Dermis microvascular lymphatic vessel endothelial cell (primary cell): ENCODE data around the gene CPSF2. TPM values are rescaled to one million over a fixed set of nuclear protein-coding genes. Genes with fewer than 3 reads are reported as not detected.

Experiments
- DNase-seq, 2 donors: peaks; one replicate each; pipeline versions ENCODE4 v3.0.0 to v3.0.0-alpha.2; 2010; ENCODE audit warnings: low read depth in 2 of 2
- total RNA-seq: library from RNA; depleted of rRNA; stranded (reverse); fragments of >200 nt; gene quantifications from 2 replicates; pipeline ENCODE4 v1.2.1, GENCODE V29; 2014

The CPSF2 gene
- total RNA-seq: 18.9 and 26.7 TPM in 2 replicates

DNA sequence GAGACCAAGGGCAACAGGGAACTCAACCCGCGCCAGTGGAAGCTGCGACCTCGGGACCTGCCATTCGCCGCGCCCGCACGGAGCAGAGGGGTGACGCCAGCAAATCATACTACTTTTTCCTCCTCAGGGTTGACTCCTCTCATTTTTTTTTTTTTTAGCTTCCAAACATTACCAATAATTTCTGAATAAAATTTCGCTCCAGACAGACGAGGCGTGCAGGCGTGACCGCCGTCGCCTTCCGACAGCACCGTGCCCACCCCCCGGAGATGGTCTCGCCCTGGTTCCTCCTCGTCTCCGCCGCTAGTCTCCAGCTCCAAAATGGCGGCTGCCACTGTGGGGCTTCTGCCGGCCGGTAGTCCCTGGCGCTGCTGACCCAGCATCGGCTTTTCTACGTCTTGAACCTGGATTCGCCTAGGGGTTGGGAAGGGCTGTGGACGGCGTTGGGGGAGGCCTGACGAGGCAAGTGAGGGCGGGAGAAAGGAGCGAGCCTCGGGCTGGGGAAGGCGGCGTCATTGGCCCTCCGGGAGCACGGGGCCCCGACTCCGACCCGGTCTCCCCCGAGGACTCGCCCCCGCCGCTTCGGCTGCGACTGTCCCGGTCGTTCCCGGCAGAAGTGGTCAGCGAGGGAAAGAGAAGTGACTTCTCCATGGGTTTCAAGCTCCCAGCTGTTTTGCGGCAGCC is at the start of gene CPSF2, which contains the start of gene NDUFB1:
CPSF2 (plus strand) TSS at position 300 of the 681 bp plus-strand sequence. CDS start 9,016 bp downstream, outside the sequence.
NDUFB1 (minus strand) TSS at position 37 of the 681 bp plus-strand sequence. CDS start 4,069 bp downstream, outside the sequence.
- peak; percentile 52 to 85 for DNase-seq

DNA sequence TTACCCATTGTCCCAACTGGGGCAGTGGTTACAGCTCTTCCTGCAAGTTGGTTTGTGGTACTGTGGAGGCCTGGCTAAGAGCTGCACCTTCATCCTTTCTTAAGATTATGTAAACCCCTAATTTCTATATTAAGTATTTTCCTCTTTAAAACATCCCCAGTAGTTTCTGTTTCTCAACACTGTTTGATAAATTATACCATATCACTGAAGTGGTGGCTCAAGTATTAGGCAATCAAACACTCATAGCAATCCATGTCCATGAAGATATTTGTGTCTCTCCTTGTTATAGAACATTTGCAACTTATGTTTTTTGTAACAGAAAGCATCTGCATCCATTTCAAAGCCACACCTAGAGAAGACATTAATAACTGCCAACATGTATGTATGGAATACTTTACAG is 47.2 kb upstream of the CPSF2 start:
- no peak for DNase-seq

DNA sequence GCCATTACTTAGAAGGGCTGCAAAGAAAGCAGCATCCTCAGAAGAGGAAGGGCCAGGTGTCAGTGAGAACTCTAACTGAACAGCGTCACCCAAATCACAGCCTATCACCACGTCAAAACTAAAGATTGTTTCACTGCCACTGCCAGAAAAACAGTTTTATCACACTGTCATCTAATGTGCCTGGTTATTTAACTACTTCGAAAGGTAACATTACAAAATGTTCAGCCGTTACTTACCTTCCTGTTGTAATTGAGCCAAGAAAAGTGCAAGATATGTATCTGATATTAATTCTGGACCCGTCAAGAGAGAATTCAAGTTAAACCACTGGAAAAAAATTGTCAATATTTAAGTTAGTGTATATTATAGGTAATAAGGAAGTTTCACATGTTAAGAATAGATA is 33.3 kb upstream of the CPSF2 start:
- no peak for DNase-seq

- peak in 1 of 2 donors; percentile 6 for DNase-seq
Measured at GRCh38 chr14:92093320-92093719, 28.4 kb upstream of the CPSF2 start.

- no peak for DNase-seq
Measured at GRCh38 chr14:92099802-92100201, 22.0 kb upstream of the CPSF2 start.

DNA sequence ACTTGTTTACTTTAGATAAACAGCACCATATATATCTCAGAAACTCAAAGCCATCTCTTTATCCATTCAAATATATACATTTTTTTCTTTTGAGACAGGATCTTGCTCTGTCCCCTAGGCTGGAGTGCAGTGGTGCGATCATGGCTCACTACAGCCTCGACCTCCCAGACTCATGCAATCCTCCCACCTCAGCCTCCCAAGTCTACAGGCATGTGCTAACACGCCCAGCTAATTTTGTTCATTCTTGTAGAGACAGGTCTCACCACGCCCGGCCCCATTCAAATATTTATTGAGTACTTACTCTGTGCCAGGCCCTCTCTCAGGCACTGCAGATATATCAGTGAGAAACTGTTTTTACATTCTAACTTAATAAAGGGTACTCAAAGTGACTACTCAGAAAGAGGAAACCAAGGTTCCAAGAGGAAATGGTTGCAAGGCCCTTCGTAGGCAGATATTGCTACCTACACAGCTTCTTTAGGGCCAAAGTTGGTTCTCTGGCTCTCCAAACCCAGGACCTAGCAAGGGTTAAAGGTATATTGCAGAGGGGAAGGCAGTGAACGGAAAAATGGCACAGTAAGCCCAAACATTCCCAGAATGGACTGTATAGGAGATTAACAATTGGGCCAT is 18.3 kb upstream of the CPSF2 start:
- DNase-seq: no peak

- DNase-seq: no peak
Measured at GRCh38 chr14:92105073-92105892, 16.5 kb upstream of the CPSF2 start.

DNA sequence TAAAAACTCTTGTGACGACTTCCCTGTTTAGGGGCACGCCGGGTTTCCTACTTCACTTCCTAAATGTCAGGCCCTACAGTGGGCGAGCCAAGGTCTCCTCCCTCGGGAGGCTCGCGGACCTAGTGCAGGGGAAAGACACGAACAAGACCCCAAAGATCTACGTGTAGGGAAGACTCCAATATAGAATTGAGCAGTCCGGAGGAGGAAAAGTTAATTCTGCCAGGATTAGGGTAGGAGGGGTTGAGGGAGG is 16.0 kb upstream of the CPSF2 start:
- DNase-seq: peak; percentile 63 to 69

DNA sequence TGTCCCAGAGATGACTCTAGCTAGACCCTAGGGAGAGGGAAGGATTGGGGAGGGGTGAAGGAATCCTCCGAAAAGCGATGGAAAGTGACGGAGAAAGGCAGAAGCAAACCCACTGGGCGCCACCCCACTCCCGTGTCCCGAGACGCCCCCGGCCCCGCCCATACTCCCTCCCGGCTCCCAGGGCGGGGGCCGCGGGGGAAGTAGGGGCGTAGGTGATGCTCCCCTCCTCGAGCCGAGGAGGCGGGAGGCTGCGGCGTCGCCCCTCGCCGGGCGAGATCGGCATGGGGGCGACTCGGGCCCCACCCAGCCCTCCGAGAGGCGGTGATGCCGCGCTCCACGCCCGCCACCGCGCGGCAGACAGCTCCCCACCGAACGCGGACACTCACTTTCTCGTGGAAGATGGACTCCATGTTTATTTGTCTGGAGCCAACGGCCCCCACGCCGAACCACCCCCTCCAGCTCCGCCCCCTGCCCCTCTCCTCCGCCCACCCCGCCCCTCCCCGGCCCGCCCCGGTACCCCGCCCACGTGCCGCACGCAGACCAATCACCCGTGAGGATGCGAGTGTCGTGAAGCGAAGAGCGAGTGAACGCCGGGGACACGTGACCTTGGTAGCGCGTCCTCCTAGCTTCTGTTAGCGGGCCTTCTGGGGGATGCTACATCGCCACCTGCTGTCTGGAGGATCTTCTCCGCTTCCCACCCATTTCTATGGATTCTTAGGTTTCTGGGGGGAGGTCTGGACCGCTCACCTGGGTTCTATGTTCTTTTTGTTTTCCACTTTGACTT is 15.4 kb upstream of the CPSF2 start, which contains the start of gene ATXN3:
ATXN3 (minus strand) TSS at position 440 of the 784 bp plus-strand sequence; CDS start at position 410, 30 bp downstream.
- peak; percentile 97 to 99 for DNase-seq

GRCh38 chr14:92108345-92109254 is 13.2 kb upstream of the CPSF2 start:
- no peak for DNase-seq

DNA sequence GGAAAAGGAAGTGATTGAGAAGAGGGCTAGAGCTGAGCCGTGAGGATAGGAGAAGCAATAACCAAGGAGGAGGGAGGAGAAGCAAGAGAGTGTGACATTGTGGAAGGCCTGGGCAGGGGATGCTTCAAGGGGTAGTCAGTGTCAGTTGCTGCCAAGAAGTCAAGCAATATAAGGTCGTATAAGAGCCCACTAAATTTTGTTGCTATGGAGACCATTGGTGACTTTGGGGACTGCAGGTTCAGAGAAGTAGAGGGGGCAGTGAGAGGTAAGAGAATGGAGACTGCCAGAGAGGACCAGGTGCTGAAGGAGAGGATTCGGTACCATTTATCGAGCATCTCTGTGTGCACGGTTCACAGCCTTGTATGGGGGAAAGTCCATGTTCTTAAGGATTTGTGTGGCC is 12.3 kb upstream of the CPSF2 start:
- no peak for DNase-seq

- peak; percentile 24 to 64 for DNase-seq
Measured at GRCh38 chr14:92121207-92121669, 531 bp upstream of the CPSF2 start.

DNA sequence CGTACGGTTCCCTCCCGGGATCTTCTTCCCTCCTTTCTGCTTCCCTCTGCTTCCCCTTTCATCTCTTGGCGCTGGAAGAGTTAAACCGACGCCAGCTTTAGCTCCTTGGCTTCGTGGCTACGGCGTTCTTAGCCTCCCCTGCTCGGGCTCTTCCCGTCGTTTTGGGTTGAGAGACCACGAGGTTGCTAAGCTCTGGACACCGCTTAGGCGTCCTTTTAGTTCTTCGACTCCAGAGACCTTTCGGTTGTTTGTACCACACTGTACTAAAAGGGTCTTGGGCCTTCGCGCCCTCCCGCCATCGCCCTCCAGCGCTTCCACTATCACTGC is 545 bp downstream of the CPSF2 start:
- DNase-seq: peak in 1 of 2 donors; percentile 41

GRCh38 chr14:92122761-92123160 is 992 bp downstream of the CPSF2 start:
- DNase-seq: no peak

DNA sequence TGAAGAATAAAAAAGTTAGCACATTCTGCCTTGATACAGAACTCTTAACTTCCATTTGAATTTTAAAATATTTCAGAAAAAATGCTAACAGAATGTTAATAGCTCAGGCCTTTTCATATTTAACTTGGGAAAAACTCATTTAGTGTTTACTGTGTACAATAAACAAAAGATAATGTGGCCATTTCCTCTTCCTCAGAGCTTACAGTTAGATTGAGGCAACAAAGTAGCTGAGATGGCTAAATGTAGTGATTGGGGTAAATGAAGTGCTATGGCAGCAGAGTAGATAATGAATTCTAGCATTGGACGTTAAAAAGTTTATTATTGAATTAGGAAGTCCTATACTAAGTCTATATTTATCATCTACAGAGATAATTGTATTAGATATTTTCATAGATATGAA is 12.7 kb downstream of the CPSF2 start:
- no peak for DNase-seq

DNA sequence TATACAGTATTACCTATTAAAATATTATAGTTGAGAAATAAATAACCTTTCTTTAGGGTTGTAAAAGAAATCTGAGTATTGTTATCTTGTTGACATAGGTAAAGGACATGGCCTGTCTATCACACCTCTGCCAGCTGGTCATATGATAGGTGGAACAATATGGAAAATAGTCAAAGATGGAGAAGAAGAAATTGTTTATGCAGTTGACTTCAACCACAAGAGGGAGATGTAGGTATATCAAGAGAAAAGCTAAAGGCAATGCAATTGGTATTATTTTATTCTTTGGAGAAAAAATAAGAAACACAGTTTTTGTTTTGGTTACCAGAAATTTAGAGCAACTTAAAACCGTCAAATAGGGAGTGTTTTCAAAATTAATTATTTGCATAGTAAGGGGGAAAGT is 13.5 kb downstream of the CPSF2 start:
- peak; percentile 57 to 64 for DNase-seq

DNA sequence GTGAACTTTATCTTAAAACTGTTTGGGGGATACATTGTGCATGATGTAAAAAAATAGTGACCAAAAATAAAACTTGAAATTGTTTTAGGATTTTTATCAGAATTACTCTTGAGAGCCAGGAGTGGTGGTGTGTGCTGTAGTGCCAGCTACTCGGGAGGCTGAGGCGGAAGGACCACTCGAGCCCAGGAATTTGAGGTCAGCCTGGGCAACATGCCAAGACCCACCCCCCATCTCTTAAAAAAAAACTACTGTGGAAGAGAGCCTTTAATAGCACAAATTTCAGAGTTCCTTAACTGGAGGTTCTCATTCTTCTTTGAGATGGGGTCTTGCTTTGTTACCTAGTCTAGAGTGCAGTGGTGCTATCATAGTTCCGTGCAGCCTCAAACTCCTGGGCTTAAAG is 21.5 kb downstream of the CPSF2 start:
- DNase-seq: no peak

DNA sequence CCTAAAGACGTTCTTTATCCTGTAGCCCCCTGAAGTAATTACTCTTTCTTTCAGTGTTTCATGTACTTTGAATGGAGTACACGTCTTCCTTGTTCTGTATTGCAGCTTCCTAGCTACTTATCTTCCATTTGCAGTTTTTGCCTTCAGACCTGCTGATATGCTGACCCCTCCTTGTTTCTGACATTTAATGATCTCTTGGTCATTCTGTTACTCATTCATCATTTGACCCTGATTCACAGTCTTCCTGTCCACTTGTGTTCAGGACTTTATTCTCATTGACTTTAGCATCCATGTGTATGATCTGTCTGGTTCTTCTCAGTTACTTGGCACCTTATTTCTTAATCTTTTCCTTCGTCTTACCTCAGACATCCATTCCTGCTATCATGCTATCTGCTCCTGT is 22.2 kb downstream of the CPSF2 start:
- no peak for DNase-seq

GRCh38 chr14:92144708-92145107 is 22.9 kb downstream of the CPSF2 start:
- no peak for DNase-seq

DNA sequence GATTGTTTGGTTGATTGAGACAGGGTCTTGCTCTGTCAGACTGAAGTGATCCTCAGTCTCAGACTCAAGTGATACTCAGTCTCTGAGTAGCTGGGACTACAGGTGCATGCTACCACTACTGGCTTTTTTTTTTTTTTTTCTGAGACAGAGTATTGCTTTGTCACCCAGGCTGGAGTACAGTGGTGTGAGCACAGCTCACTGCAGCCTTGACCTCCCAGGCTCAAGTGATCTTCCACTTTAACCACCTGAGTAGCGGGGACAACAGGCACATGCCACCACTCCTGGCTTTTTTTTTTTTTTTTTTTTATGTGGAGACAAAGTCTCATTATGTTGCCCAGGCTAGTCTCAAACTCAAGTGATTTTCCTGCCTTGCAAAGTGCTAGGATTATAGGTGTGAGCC is 31.8 kb downstream of the CPSF2 start:
- no peak for DNase-seq
